Activated CD4-positive, alpha-beta memory T cell treated with anti-CD3 and anti-CD28 coated beads, Interleukin-2, amount 10 ng/mL, durations not matched to agents 7 days and 5 days (primary cell): ENCODE measurements around the gene HS3ST5. TPM values are rescaled to one million over a fixed set of nuclear protein-coding genes. Genes with fewer than 3 reads are reported as not detected.
"Not testable (repeated sequence)": the region's sequence is repeated elsewhere in the genome, so short reads cannot be mapped to it uniquely, and the experiment has no call there.

Experiments
- CTCF ChIA-PET: fragments of 350-600 bp; sonication (Branson Sonifier 250); formaldehyde crosslinking; loops from one replicate; lab custom pipeline; 2021; ENCODE audit warnings: antibody characterized with exemption, inconsistent platforms; lab: Charles Lee
- POLR2A ChIA-PET: fragments of 350-600 bp; sonication (Branson Sonifier 250); formaldehyde crosslinking; loops from one replicate; lab custom pipeline; 2021; ENCODE audit warnings: antibody characterized with exemption; lab: Charles Lee
- DNase-seq: peaks from one replicate; pipeline ENCODE4 v3.0.0-alpha.2; 2020
- H3K27ac Mint-ChIP-seq: one replicate; pipeline ENCODE4 v1.8.0; 2021; ENCODE audit warnings: mild to moderate bottlenecking, mixed read lengths
- H3K27me3 Mint-ChIP-seq: one replicate; pipeline ENCODE4 v1.8.0; 2021; ENCODE audit warnings: mixed read lengths
- H3K36me3 Mint-ChIP-seq: one replicate; pipeline ENCODE4 v1.8.0; 2021; ENCODE audit warnings: low read depth, mixed read lengths
- H3K4me1 Mint-ChIP-seq: one replicate; pipeline ENCODE4 v1.8.0; 2021; ENCODE audit warnings: mixed read lengths
- H3K4me3 Mint-ChIP-seq: one replicate; pipeline ENCODE4 v1.8.0; 2021; ENCODE audit warnings: mild to moderate bottlenecking, mixed read lengths
- H3K9me3 Mint-ChIP-seq: one replicate; pipeline ENCODE4 v1.8.0; 2021; ENCODE audit warnings: mixed read lengths
- total RNA-seq, 2 experiments: library from RNA; stranded (reverse); gene quantifications; one replicate each; pipeline ENCODE4 v1.2.3, GENCODE V29; 2021

HS3ST5 gene
- total RNA-seq, 2 experiments from 2014 or later: not detected

- POLR2A ChIA-PET: no interaction called here
- H3K4me3 Mint-ChIP-seq: no peak overlapping the region
- H3K27ac Mint-ChIP-seq: no peak overlapping the region
- H3K27me3 Mint-ChIP-seq: peaks cover 4% of the 10 kb centered on the region
- no peaks in the 10 kb centered on the region for H3K36me3 Mint-ChIP-seq
- no peaks in the 10 kb centered on the region for H3K4me1 Mint-ChIP-seq
- no peaks in the 10 kb centered on the region for H3K9me3 Mint-ChIP-seq
- no peak for DNase-seq
- CTCF ChIA-PET: no interaction called here
Measured at GRCh38 chr6:114063956-114064355, 278.9 kb downstream of the HS3ST5 start.

- Mint-ChIP-seq H3K27me3 (peaks cover 4% of the 10 kb centered on the region), H3K27ac (no peak overlapping the region), H3K36me3 (no peaks in the 10 kb centered on the region), H3K4me3 (no peak overlapping the region), H3K4me1 (no peaks in the 10 kb centered on the region), H3K9me3 (no peaks in the 10 kb centered on the region)
- ChIA-PET POLR2A (no interaction called here), CTCF (no interaction called here)
- no peak for DNase-seq
Measured at GRCh38 chr6:114062199-114062598, 280.6 kb downstream of the HS3ST5 start.

GRCh38 chr6:114061741-114062140 is 281.1 kb downstream of the HS3ST5 start:
- H3K4me1 Mint-ChIP-seq: no peaks in the 10 kb centered on the region
- no peak overlapping the region for H3K4me3 Mint-ChIP-seq
- no peak for DNase-seq
- ChIA-PET POLR2A (no interaction called here), CTCF (no interaction called here)
- peaks cover 4% of the 10 kb centered on the region for H3K27me3 Mint-ChIP-seq
- H3K27ac Mint-ChIP-seq: no peak overlapping the region
- no peaks in the 10 kb centered on the region for H3K36me3 Mint-ChIP-seq
- H3K9me3 Mint-ChIP-seq: no peaks in the 10 kb centered on the region

- POLR2A ChIA-PET: no interaction called here
- Mint-ChIP-seq H3K4me1 (no peaks in the 10 kb centered on the region), H3K27ac (no peak overlapping the region), H3K36me3 (no peaks in the 10 kb centered on the region), H3K9me3 (no peaks in the 10 kb centered on the region), H3K4me3 (no peak overlapping the region), H3K27me3 (peaks cover 4% of the 10 kb centered on the region)
- no peak for DNase-seq
- CTCF ChIA-PET: no interaction called here
Measured at GRCh38 chr6:114061116-114061515, 281.7 kb downstream of the HS3ST5 start.

GRCh38 chr6:114058435-114058834 is 284.4 kb downstream of the HS3ST5 start:
- H3K27ac Mint-ChIP-seq: no peak overlapping the region
- POLR2A ChIA-PET: no interaction called here
- H3K9me3 Mint-ChIP-seq: no peaks in the 10 kb centered on the region
- H3K4me1 Mint-ChIP-seq: no peaks in the 10 kb centered on the region
- H3K4me3 Mint-ChIP-seq: no peak overlapping the region
- no peak for DNase-seq
- CTCF ChIA-PET: no interaction called here
- no peaks in the 10 kb centered on the region for H3K27me3 Mint-ChIP-seq
- no peaks in the 10 kb centered on the region for H3K36me3 Mint-ChIP-seq

GRCh38 chr6:114055763-114056162 is 287.1 kb downstream of the HS3ST5 start:
- Mint-ChIP-seq H3K27me3 (no peaks in the 10 kb centered on the region), H3K27ac (no peak overlapping the region), H3K36me3 (no peaks in the 10 kb centered on the region), H3K4me3 (no peak overlapping the region), H3K4me1 (no peaks in the 10 kb centered on the region), H3K9me3 (no peaks in the 10 kb centered on the region)
- CTCF ChIA-PET: no interaction called here
- DNase-seq: no peak
- POLR2A ChIA-PET: no interaction called here

- CTCF ChIA-PET: no interaction called here
- H3K27me3 Mint-ChIP-seq: no peaks in the 10 kb centered on the region
- POLR2A ChIA-PET: no interaction called here
- DNase-seq: no peak
- no peaks in the 10 kb centered on the region for H3K9me3 Mint-ChIP-seq
- H3K36me3 Mint-ChIP-seq: no peaks in the 10 kb centered on the region
- H3K4me3 Mint-ChIP-seq: no peak overlapping the region
- H3K27ac Mint-ChIP-seq: no peak overlapping the region
- no peaks in the 10 kb centered on the region for H3K4me1 Mint-ChIP-seq
Measured at GRCh38 chr6:114055349-114055748, 287.5 kb downstream of the HS3ST5 start.

GRCh38 chr6:114053791-114054190 is 289.0 kb downstream of the HS3ST5 start:
- ChIA-PET POLR2A (no interaction called here), CTCF (no interaction called here)
- Mint-ChIP-seq H3K4me3 (no peak overlapping the region), H3K27me3 (no peaks in the 10 kb centered on the region), H3K9me3 (no peaks in the 10 kb centered on the region), H3K27ac (no peak overlapping the region), H3K36me3 (no peaks in the 10 kb centered on the region), H3K4me1 (no peaks in the 10 kb centered on the region)
- DNase-seq: no peak

GRCh38 chr6:114052141-114052540 is 290.7 kb downstream of the HS3ST5 start:
- no peaks in the 10 kb centered on the region for H3K27me3 Mint-ChIP-seq
- no peaks in the 10 kb centered on the region for H3K4me1 Mint-ChIP-seq
- no peak for DNase-seq
- no peak overlapping the region for H3K27ac Mint-ChIP-seq
- H3K4me3 Mint-ChIP-seq: no peak overlapping the region
- POLR2A ChIA-PET: no interaction called here
- CTCF ChIA-PET: interaction anchor here (0.7 kb wide), 1 partner anchor 143 kb away, joined by 5 read pairs; no protein-coding TSS in a partner anchor
- H3K9me3 Mint-ChIP-seq: no peaks in the 10 kb centered on the region
- H3K36me3 Mint-ChIP-seq: no peaks in the 10 kb centered on the region

- ChIA-PET POLR2A (no interaction called here), CTCF (no interaction called here)
- no peak overlapping the region for H3K4me3 Mint-ChIP-seq
- no peaks in the 10 kb centered on the region for H3K36me3 Mint-ChIP-seq
- no peaks in the 10 kb centered on the region for H3K4me1 Mint-ChIP-seq
- DNase-seq: no peak
- no peaks in the 10 kb centered on the region for H3K27me3 Mint-ChIP-seq
- no peaks in the 10 kb centered on the region for H3K9me3 Mint-ChIP-seq
- H3K27ac Mint-ChIP-seq: no peak overlapping the region
Measured at GRCh38 chr6:114051031-114051430, 291.8 kb downstream of the HS3ST5 start.

- POLR2A ChIA-PET: no interaction called here
- no peak overlapping the region for H3K27ac Mint-ChIP-seq
- no peaks in the 10 kb centered on the region for H3K9me3 Mint-ChIP-seq
- no peaks in the 10 kb centered on the region for H3K4me1 Mint-ChIP-seq
- no peak for DNase-seq
- H3K27me3 Mint-ChIP-seq: no peaks in the 10 kb centered on the region
- CTCF ChIA-PET: interaction anchor here (0.7 kb wide), 1 partner anchor 60 kb away, joined by 6 read pairs; no protein-coding TSS in a partner anchor
- no peaks in the 10 kb centered on the region for H3K36me3 Mint-ChIP-seq
- no peak overlapping the region for H3K4me3 Mint-ChIP-seq
Measured at GRCh38 chr6:114049367-114049966, 293.4 kb downstream of the HS3ST5 start.

GRCh38 chr6:114044566-114044965 is 298.3 kb downstream of the HS3ST5 start:
- POLR2A ChIA-PET, DNase-seq, H3K9me3 Mint-ChIP-seq, H3K4me1 Mint-ChIP-seq, H3K36me3 Mint-ChIP-seq, H3K27me3 Mint-ChIP-seq, H3K27ac Mint-ChIP-seq, H3K4me3 Mint-ChIP-seq: not testable (repeated sequence)
- CTCF ChIA-PET: interaction anchor here (0.9 kb wide), 1 partner anchor 49 kb away, joined by 3 read pairs; no protein-coding TSS in a partner anchor

GRCh38 chr6:114042267-114043016 is 300.4 kb downstream of the HS3ST5 start:
- Mint-ChIP-seq H3K27ac (no peak overlapping the region), H3K36me3 (no peaks in the 10 kb centered on the region), H3K4me3 (no peak overlapping the region), H3K27me3 (no peaks in the 10 kb centered on the region), H3K4me1 (peaks cover 3% of the 10 kb centered on the region), H3K9me3 (no peaks in the 10 kb centered on the region)
- POLR2A ChIA-PET: no interaction called here
- DNase-seq: no peak
- CTCF ChIA-PET: no interaction called here

- peaks cover 3% of the 10 kb centered on the region for H3K4me1 Mint-ChIP-seq
- no peak overlapping the region for H3K4me3 Mint-ChIP-seq
- ChIA-PET POLR2A (no interaction called here), CTCF (no interaction called here)
- no peak for DNase-seq
- no peak overlapping the region for H3K27ac Mint-ChIP-seq
- peaks cover 3% of the 10 kb centered on the region for H3K27me3 Mint-ChIP-seq
- H3K9me3 Mint-ChIP-seq: no peaks in the 10 kb centered on the region
- H3K36me3 Mint-ChIP-seq: no peaks in the 10 kb centered on the region
Measured at GRCh38 chr6:114040871-114041270, 302.0 kb downstream of the HS3ST5 start.
